Measurements from ENCODE around the gene LOXL1. TPM values are rescaled to one million over a fixed set of nuclear protein-coding genes. Genes with fewer than 3 reads are reported as not detected.

LOXL1 gene
- total RNA-seq, 4 donors from 2014 or later = 4.3 to 12.1 (median 7.3) TPM

GRCh38 chr15:73923488-73924164 lies 2.6 kb upstream of the LOXL1 start:
- Histone ChIP-seq H3K36me3 (no peaks in the 10 kb centered on the region), H3K9me3 (no peaks in the 10 kb centered on the region), H3K27ac (peak overlapping the region; percentile 57), H3K4me3 (no peak overlapping the region), H3K27me3 (peaks cover 6% of the 10 kb centered on the region), H3K4me1 (peaks cover 74% of the 10 kb centered on the region)
- WGBS = 72% methylated on average over 6 of the region's 6 CpGs
- no peak for DNase-seq (ENCODE audit: low spot score in 2 of 2)
- TF ChIP-seq CTCF (IDR thresholded peaks at IDR 0.05) (no peak), POLR2AphosphoS5 (IDR thresholded peaks at IDR 0.05) (no peak), POLR2A (IDR thresholded peaks at IDR 0.05) (no peak), EP300 (IDR thresholded peaks at IDR 0.05) (no peak)

DNA sequence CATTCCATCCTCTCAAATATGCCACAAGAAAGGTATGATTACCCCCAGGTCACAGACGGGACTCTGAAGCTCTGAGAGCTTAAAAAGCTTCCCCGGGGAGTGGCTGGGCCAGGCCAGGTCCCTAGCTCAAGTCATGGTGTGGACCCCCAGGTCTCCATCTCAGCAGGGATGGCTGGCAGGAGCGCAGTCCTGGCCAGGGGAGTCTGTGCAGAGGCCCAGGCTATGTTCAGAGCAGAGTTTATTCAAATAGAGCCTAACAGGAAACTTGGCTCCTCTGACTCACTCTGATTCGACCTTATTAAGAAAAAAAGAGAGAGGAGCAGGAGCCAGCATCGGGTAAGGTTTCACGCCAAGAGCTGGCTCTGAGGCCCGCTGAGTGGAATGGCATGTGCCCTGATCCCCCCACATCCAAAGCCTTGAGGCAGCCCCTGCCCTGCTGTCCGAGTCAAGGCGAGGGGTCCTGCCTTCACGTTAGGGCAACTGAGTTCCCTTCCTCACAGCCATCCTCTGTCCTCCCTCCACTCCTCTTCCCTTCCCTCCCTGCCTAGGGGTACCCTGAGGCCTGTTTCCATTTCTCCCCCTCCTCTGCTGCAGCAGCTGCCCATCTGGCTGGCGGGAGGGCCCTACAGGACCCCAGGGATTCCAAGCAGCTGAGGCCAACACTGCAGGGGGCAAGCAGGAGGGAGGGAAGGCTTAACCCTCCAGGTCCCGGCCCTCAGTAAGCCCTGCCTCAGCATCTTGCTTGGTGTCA lies 1.9 kb upstream of the LOXL1 start:
- no peak overlapping the region for H3K4me3 ChIP-seq
- H3K36me3 ChIP-seq = no peaks in the 10 kb centered on the region
- peaks cover 81% of the 10 kb centered on the region for H3K4me1 ChIP-seq
- no peak for DNase-seq (ENCODE audit: low spot score in 2 of 2)
- WGBS = 26% methylated on average over 9 of the region's 12 CpGs
- peak overlapping the region; percentile 57 for H3K27ac ChIP-seq
- no peaks in the 10 kb centered on the region for H3K9me3 ChIP-seq
- TF ChIP-seq EP300 (IDR thresholded peaks at IDR 0.05) (no peak), POLR2A (IDR thresholded peaks at IDR 0.05) (no peak), POLR2AphosphoS5 (IDR thresholded peaks at IDR 0.05) (no peak), CTCF (IDR thresholded peaks at IDR 0.05) (no peak)
- peaks cover 6% of the 10 kb centered on the region for H3K27me3 ChIP-seq

- no peak for DNase-seq (ENCODE audit: low spot score in 2 of 2)
- Histone ChIP-seq H3K4me3 (peak overlapping the region; percentile 61), H3K27me3 (peaks cover 6% of the 10 kb centered on the region), H3K9me3 (no peaks in the 10 kb centered on the region), H3K27ac (peak overlapping the region; percentile 76), H3K4me1 (peaks cover 92% of the 10 kb centered on the region), H3K36me3 (no peaks in the 10 kb centered on the region)
- TF ChIP-seq POLR2A (IDR thresholded peaks at IDR 0.05) = no peak
- TF ChIP-seq POLR2AphosphoS5 (IDR thresholded peaks at IDR 0.05) = no peak
- WGBS = 37% methylated on average over 8 of the region's 8 CpGs
Observed at GRCh38 chr15:73925848-73926218, 429 bp upstream of the LOXL1 start.

DNA sequence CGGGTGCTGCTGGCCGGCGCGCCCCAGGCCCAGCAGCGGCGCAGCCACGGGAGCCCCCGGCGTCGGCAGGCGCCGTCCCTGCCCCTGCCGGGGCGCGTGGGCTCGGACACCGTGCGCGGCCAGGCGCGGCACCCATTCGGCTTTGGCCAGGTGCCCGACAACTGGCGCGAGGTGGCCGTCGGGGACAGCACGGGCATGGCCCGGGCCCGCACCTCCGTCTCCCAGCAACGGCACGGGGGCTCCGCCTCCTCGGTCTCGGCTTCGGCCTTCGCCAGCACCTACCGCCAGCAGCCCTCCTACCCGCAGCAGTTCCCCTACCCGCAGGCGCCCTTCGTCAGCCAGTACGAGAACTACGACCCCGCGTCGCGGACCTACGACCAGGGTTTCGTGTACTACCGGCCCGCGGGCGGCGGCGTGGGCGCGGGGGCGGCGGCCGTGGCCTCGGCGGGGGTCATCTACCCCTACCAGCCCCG lies 777 bp downstream of the LOXL1 start:
- Histone ChIP-seq H3K27ac (peak overlapping the region; percentile 76), H3K36me3 (no peaks in the 10 kb centered on the region), H3K27me3 (peaks cover 6% of the 10 kb centered on the region), H3K4me1 (peaks cover 96% of the 10 kb centered on the region), H3K4me3 (peak overlapping the region; percentile 61), H3K9me3 (no peaks in the 10 kb centered on the region)
- TF ChIP-seq POLR2A (IDR thresholded peaks at IDR 0.05) (no peak), CTCF (IDR thresholded peaks at IDR 0.05) (no peak), POLR2AphosphoS5 (IDR thresholded peaks at IDR 0.05) (no peak)
- no peak for DNase-seq (ENCODE audit: low spot score in 2 of 2)
- no CpG with 5 or more reads among the region's 65 CpGs for WGBS

DNA sequence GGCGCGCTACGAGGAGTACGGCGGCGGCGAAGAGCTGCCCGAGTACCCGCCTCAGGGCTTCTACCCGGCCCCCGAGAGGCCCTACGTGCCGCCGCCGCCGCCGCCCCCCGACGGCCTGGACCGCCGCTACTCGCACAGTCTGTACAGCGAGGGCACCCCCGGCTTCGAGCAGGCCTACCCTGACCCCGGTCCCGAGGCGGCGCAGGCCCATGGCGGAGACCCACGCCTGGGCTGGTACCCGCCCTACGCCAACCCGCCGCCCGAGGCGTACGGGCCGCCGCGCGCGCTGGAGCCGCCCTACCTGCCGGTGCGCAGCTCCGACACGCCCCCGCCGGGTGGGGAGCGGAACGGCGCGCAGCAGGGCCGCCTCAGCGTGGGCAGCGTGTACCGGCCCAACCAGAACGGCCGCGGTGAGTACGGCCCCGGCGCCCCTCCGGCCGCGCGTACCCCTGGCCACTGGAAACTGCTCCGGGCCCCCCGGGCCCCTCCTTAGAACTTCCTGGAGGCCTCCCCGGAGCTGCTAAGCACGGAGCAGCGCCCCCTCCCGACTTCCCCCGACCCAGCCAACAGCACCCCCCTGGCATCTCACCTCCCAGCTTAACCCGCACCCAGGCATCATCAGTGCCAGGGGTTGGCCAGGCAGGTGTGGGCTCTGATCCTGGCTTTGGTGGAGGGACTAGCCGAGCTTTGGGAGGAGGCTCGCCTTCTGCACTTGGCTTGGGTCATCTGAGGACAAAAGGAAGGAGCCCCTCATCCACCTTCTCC lies 1.4 kb downstream of the LOXL1 start:
- TF ChIP-seq POLR2AphosphoS5 (IDR thresholded peaks at IDR 0.05) = no peak
- no peak for TF ChIP-seq POLR2A (IDR thresholded peaks at IDR 0.05)
- no peak for TF ChIP-seq EP300 (IDR thresholded peaks at IDR 0.05)
- TF ChIP-seq CTCF (IDR thresholded peaks at IDR 0.05) = peak; percentile 1 to 48
- Histone ChIP-seq H3K4me1 (peaks cover 90% of the 10 kb centered on the region), H3K27ac (peak overlapping the region; percentile 76), H3K4me3 (peak overlapping the region; percentile 61), H3K9me3 (no peaks in the 10 kb centered on the region), H3K27me3 (peaks cover 6% of the 10 kb centered on the region), H3K36me3 (no peaks in the 10 kb centered on the region)
- no peak for DNase-seq (ENCODE audit: low spot score in 2 of 2)
- 0% methylated on average over 5 of the region's 78 CpGs for WGBS

Measured in suprapubic skin (tissue), 4 donors.